K562 (cell line): ENCODE measurements around the gene MAGI1. TPM values are rescaled to one million over a fixed set of nuclear protein-coding genes. Genes with fewer than 3 reads are reported as not detected.

Source experiments
- ATAC-seq: fragments of 200-7000 bp; cut with Tn5 transposase; 3 replicates; pipeline ENCODE4 v1.9.1; 2020; ENCODE audit warnings: moderate library complexity
- BruUV-seq: library from RNA; stranded (reverse); fragments of 400-500 nt; replicated peaks from 2 replicates; lab custom pipeline; 2021; lab: Mats Ljungman, UMichigan
- CTCF ChIA-PET: fragments of 300-600 bp; formaldehyde crosslinking; extraction: SDS; loops from one replicate; lab custom pipeline; 2021; ENCODE audit warnings: low intra/inter-chr PET ratio; lab: Yijun Ruan, JAX
- POLR2A ChIA-PET: fragments of 300-600, 350-650 bp; sonication (Branson Sonifier 250); formaldehyde crosslinking; extraction: SDS; loops from one replicate; lab custom pipeline; 2021; ENCODE audit warnings: antibody characterized with exemption, inconsistent platforms; lab: Yijun Ruan, JAX
- DNase-seq, 4 experiments: peaks; one replicate each; pipeline versions ENCODE4 v3.0.0 to v3.0.0-alpha.2; 2011 to 2018; ENCODE audit warnings: low spot score in 3 of 4, mixed read lengths in 3 of 4; ENCODE audit errors: extremely low read depth in 1 of 4
- FAIRE-seq: peaks from 2 replicates; lab custom pipeline; 2011; peaks lifted over from hg19 to GRCh38; lab: Jason Lieb, UNC
- H2AFZ ChIP-seq: 2 replicates; pipeline ENCODE4 v1.6.0; 2011; ENCODE audit warnings: low read depth, low read length, control low read depth, inconsistent platforms
- H3K27ac ChIP-seq: fragments of 200-600 bp; 3 replicates; pipeline ENCODE4 v1.8.0; 2011; ENCODE audit warnings: low read depth, mild to moderate bottlenecking, control low read depth, inconsistent platforms, low read length, moderate library complexity, mixed read lengths; ENCODE audit errors: extremely low read depth
- H3K27me3 ChIP-seq, 2 experiments: fragments of 300-600 bp in 1 of 2; 2 replicates in 1 of 2; 3 replicates in 1 of 2; pipeline versions ENCODE4 v1.6.0 to v1.8.0; 2011; ENCODE audit warnings: inconsistent platforms in 2 of 2, low read length in 2 of 2, mild to moderate bottlenecking in 1 of 2, mixed read lengths in 1 of 2, moderate library complexity in 1 of 2; ENCODE audit not compliant: control insufficient read depth in 2 of 2, insufficient read depth in 2 of 2
- H3K36me3 ChIP-seq: fragments of 300-600 bp; 3 replicates; pipeline ENCODE4 v1.8.0; 2011; ENCODE audit warnings: mild to moderate bottlenecking, low read length, inconsistent platforms; ENCODE audit not compliant: control insufficient read depth, insufficient read depth
- H3K4me1 ChIP-seq, 2 experiments: fragments of 200-600 bp in 1 of 2; replicated peaks in 1 of 2; 2 replicates in 1 of 2; 3 replicates in 1 of 2; pipeline versions ENCODE4 v1.5.1 to v1.8.0; 2011; ENCODE audit warnings: inconsistent platforms in 2 of 2, low read length in 2 of 2, mild to moderate bottlenecking in 1 of 2, mixed read lengths in 1 of 2, moderate library complexity in 1 of 2; ENCODE audit not compliant: control insufficient read depth in 2 of 2, insufficient read depth in 2 of 2
- H3K4me2 ChIP-seq: 2 replicates; pipeline ENCODE4 v1.6.1; 2011; ENCODE audit warnings: low read length, control low read depth, inconsistent platforms, mixed read lengths; ENCODE audit not compliant: insufficient read depth
- H3K4me3 ChIP-seq: fragments of 200-600 bp; sonication (generic), shearing (Covaris generic); 2 replicates; pipeline ENCODE4 v1.5.1; 2016; ENCODE audit warnings: control low read depth, inconsistent platforms
- H3K79me2 ChIP-seq: fragments of 200-600 bp; 3 replicates; pipeline ENCODE4 v1.8.0; 2011; ENCODE audit warnings: low read length, inconsistent platforms; ENCODE audit not compliant: control insufficient read depth, insufficient read depth
- H3K9ac ChIP-seq, 2 experiments: 2 replicates each; pipeline versions ENCODE4 v1.6.0 to v1.6.1; 2011; ENCODE audit warnings: low read depth in 2 of 2, low read length in 2 of 2, control low read depth in 1 of 2, inconsistent platforms in 1 of 2, mild to moderate bottlenecking in 1 of 2, mixed read lengths in 1 of 2; ENCODE audit not compliant: insufficient read depth in 1 of 2
- H3K9me1 ChIP-seq: one replicate; pipeline ENCODE4 v1.6.0; 2011; ENCODE audit warnings: inconsistent platforms, mild to moderate bottlenecking, low read length, moderate library complexity; ENCODE audit not compliant: control insufficient read depth, insufficient read depth
- H3K9me3 ChIP-seq: replicated peaks from 2 replicates; pipeline ENCODE4 v1.5.1; 2011; ENCODE audit warnings: low read depth, low read length, inconsistent platforms; ENCODE audit not compliant: control insufficient read depth, insufficient read depth
- H4K20me1 ChIP-seq: replicated peaks from 2 replicates; pipeline ENCODE4 v1.6.1; 2011; ENCODE audit warnings: low read length, inconsistent platforms, mixed read lengths; ENCODE audit not compliant: control insufficient read depth, insufficient read depth
- ARNT ChIP-seq, 2 experiments: fragments of 450-650 bp; IDR thresholded peaks; 2 replicates each; pipeline ENCODE4 v1.6.1; 2016; ENCODE audit warnings: mild to moderate bottlenecking in 1 of 2
- BMI1 ChIP-seq: fragments of 150-350 bp; IDR thresholded peaks from 2 replicates; pipeline ENCODE4 v1.6.1; 2014; ENCODE audit warnings: low read length
- COPS2 ChIP-seq: fragments of 450-650 bp; conservative IDR thresholded peaks from 2 replicates; pipeline ENCODE4 v1.6.1; 2016; ENCODE audit warnings: mild to moderate bottlenecking, moderate library complexity
- HNRNPL ChIP-seq: fragments of 200-400 bp; formaldehyde crosslinking; IDR thresholded peaks from 2 replicates; pipeline ENCODE4 v1.6.1; 2017; ENCODE audit warnings: low read depth, mild to moderate bottlenecking, low read length
- NR2C1 ChIP-seq, 2 experiments: fragments of 450-650 bp; IDR thresholded peaks; 2 replicates each; pipeline ENCODE4 v1.6.1; 2017; ENCODE audit warnings: mild to moderate bottlenecking in 2 of 2, antibody characterized with exemption in 1 of 2, inconsistent platforms in 1 of 2, missing compliant biosample characterization in 1 of 2, missing genetic modification characterization in 1 of 2
- POLR3A ChIP-seq: IDR thresholded peaks from 2 replicates; pipeline ENCODE4 v1.6.1; 2011; ENCODE audit warnings: borderline replicate concordance, mild to moderate bottlenecking, moderate library complexity; ENCODE audit not compliant: insufficient read length, insufficient read depth; ENCODE audit errors: extremely low read depth
- TAL1 ChIP-seq: fragments of 450-650 bp; IDR thresholded peaks from 2 replicates; pipeline ENCODE4 v1.6.1; 2016; ENCODE audit warnings: mild to moderate bottlenecking
- TCF3 ChIP-seq: sonication (generic); formaldehyde crosslinking; IDR thresholded peaks from 2 replicates; pipeline ENCODE4 v1.4.0; 2020; ENCODE audit warnings: mild to moderate bottlenecking, missing genetic modification reagents
- U2AF2 ChIP-seq: fragments of 200-400 bp; formaldehyde crosslinking; optimal IDR thresholded peaks from 2 replicates; pipeline ENCODE3; 2017; ENCODE audit warnings: low read depth, mild to moderate bottlenecking, low read length
- ZBTB40 ChIP-seq, 2 experiments: fragments of 450-650 bp in 1 of 2; sonication (generic) in 1 of 2; formaldehyde crosslinking in 1 of 2; IDR thresholded peaks; 2 replicates each; pipeline versions ENCODE4 v1.7.1 to v1.9.0; 2016 to 2022; ENCODE audit warnings: inconsistent platforms in 1 of 2, mild to moderate bottlenecking in 1 of 2, missing genetic modification reagents in 1 of 2
- ZKSCAN1 ChIP-seq: fragments of 150-350 bp; IDR thresholded peaks from 2 replicates; pipeline ENCODE4 v1.6.1; 2016; ENCODE audit warnings: low read depth, low read length
- ZNF282 ChIP-seq: sonication (generic); formaldehyde crosslinking; IDR thresholded peaks from 2 replicates; pipeline ENCODE4 v1.8.1; 2023; ENCODE audit warnings: missing genetic modification reagents
- ZNF445 ChIP-seq: fragments of 250-450 bp; sonication (Bioruptor Pico); IDR thresholded peaks from 2 replicates; pipeline ENCODE4 v1.4.0; 2020; ENCODE audit warnings: low read depth, mild to moderate bottlenecking, moderate library complexity
- ZNF740 ChIP-seq, 3 experiments: fragments of 200-800 bp in 1 of 3; sonication (Bioruptor generic) in 1 of 3; sonication (generic) in 1 of 3; formaldehyde crosslinking in 1 of 3; IDR thresholded peaks; 2 replicates each; pipeline versions ENCODE4 v1.6.1 to v1.8.0; 2016 to 2022; ENCODE audit warnings: mild to moderate bottlenecking in 2 of 3, missing compliant biosample characterization in 2 of 3, missing genetic modification characterization in 2 of 3, missing genetic modification reagents in 1 of 3
- WGBS: fragments of 100-300 bp; shearing (Covaris generic); methylation state at CpG from one replicate; pipeline ENCODE4 v1.1.6; 2016; ENCODE audit warnings: low coverage, mixed read lengths; ENCODE audit not compliant: insufficient coverage; ENCODE audit errors: missing lambda C conversion rate; 5-methylcytosine and 5-hydroxymethylcytosine counted together
- in situ Hi-C: fragments of 300-500 bp; cut with MboI; formaldehyde crosslinking; loops from 4 replicates; pipeline ENCODE4 v1.15.0; 2018; ENCODE audit warnings: inconsistent platforms, mixed read lengths
- intact Hi-C: fragments of 100-400 bp; cut with micrococcal nuclease; formaldehyde crosslinking; loops from 2 replicates; pipeline ENCODE4 v1.14.2; 2022
- polyA plus RNA-seq, 8 experiments: library from polyadenylated mRNA; depleted of rRNA in 4 of 8; stranded (reverse) in 5 of 8; unstranded in 3 of 8; fragments of >200 nt; fragmentation: Nextera tagmentation in 2 of 8; fragmentation: Illumina TruSeq in 1 of 8; extraction: Ambion mirVana in 2 of 8; extraction: Trizol in 1 of 8; gene quantifications; 2 replicates each; pipeline versions ENCODE4 v1.2.1 to v1.2.3, GENCODE V29; 2011 to 2014; ENCODE audit warnings: inconsistent platforms in 1 of 8, missing spikeins in 1 of 8
- total RNA-seq, 7 experiments: library from RNA; depleted of rRNA in 6 of 7; stranded (reverse); fragments of >200 nt in 6 of 7; fragmentation: Illumina TruSeq in 2 of 7; extraction: Trizol in 2 of 7; gene quantifications; 2 replicates each; pipeline versions ENCODE4 v1.2.1 to v1.2.3, GENCODE V29; 2011 to 2021; ENCODE audit warnings: low replicate concordance in 1 of 7

MAGI1 gene
- total and polyA plus RNA-seq, 9 of the 15 experiments (the other 6 are each of a cell fraction or from before 2014, with no cell fraction given): 7.8 to 59.4 (median 43.2) TPM

GRCh38 chr3:65828706-65829105 lies 210.0 kb downstream of the MAGI1 start:
- in situ Hi-C loops: no loop called here
- FAIRE-seq (no peak), DNase-seq (no peak), ATAC-seq (no peak)
- WGBS: 3% methylated on average over 6 of the region's 6 CpGs
- no peak overlapping the region for H3K27ac ChIP-seq
- no peak overlapping the region for H3K9ac ChIP-seq
- no peaks in the 10 kb centered on the region for H3K27me3 ChIP-seq
- CTCF ChIA-PET: no interaction called here
- H2AFZ ChIP-seq: no peak overlapping the region
- intact Hi-C loops: no loop called here
- POLR2A ChIA-PET: no interaction called here
- no peaks in the 10 kb centered on the region for H3K4me1 ChIP-seq
- BruUV-seq: no TSS peak
- H3K9me3 ChIP-seq: no peaks in the 10 kb centered on the region
- no peak overlapping the region for H3K4me2 ChIP-seq
- H3K79me2 ChIP-seq: no peaks in the 10 kb centered on the region
- no peak overlapping the region for H3K4me3 ChIP-seq
- no peaks in the 10 kb centered on the region for H4K20me1 ChIP-seq
- no peaks in the 10 kb centered on the region for H3K36me3 ChIP-seq
- H3K9me1 ChIP-seq: no peaks in the 10 kb centered on the region
- no peak for TF ChIP-seq ARNT (IDR thresholded peaks at IDR 0.05)
- TF ChIP-seq HNRNPL: no peak
- no peak for TF ChIP-seq ZKSCAN1
- TF ChIP-seq POLR3A: no peak
- TF ChIP-seq TAL1: no peak
- no peak for TF ChIP-seq ZBTB40 (IDR thresholded peaks at IDR 0.05)
- no peak for TF ChIP-seq ZBTB40 (CRISPR knock-in tag; IDR thresholded peaks at IDR 0.05)
- TF ChIP-seq ZNF445 (CRISPR knock-in tag): no peak
- TF ChIP-seq TCF3 (CRISPR knock-in tag): no peak
- TF ChIP-seq ZNF282: no peak
- no peak for TF ChIP-seq NR2C1 (IDR thresholded peaks at IDR 0.05)
- no peak for TF ChIP-seq NR2C1 (tag; IDR thresholded peaks at IDR 0.05)
- TF ChIP-seq COPS2: no peak
- no peak for TF ChIP-seq U2AF2
- TF ChIP-seq ZNF740 (CRISPR knock-in tag; IDR thresholded peaks at IDR 0.05): no peak
- no peak for TF ChIP-seq ZNF740 (tag; IDR thresholded peaks at IDR 0.05)
- no peak for TF ChIP-seq BMI1
